Body of pancreas (tissue), 4 donors: ENCODE results near the gene TUFM. TPM values are rescaled to one million over a fixed set of nuclear protein-coding genes. Genes with fewer than 3 reads are reported as not detected.
"Not testable (repeated sequence)": the region's sequence is repeated elsewhere in the genome, so short reads cannot be mapped to it uniquely, and the experiment has no call there.

Source experiments
- ATAC-seq: fragments of 150-250 bp; one replicate; pipeline ENCODE4 v1.9.1; 2016
- DNase-seq, 4 donors: peaks; one replicate each; pipeline ENCODE4 v3.0.0-alpha.2; 2019
- H3K27ac ChIP-seq, 4 donors: fragments of 200-600 bp; sonication (generic); 1 replicate in 3 of 4; 2 replicates in 1 of 4; pipeline versions ENCODE4 v1.5.1 to v1.6.1; 2016 to 2019; ENCODE audit warnings: mild to moderate bottlenecking in 1 of 4, mixed read lengths in 1 of 4, moderate library complexity in 1 of 4
- H3K27me3 ChIP-seq, 2 donors: fragments of 200-600 bp; sonication (generic); one replicate each; pipeline ENCODE4 v1.6.0; 2016; ENCODE audit warnings: mild to moderate bottlenecking in 1 of 2
- H3K36me3 ChIP-seq, 2 donors: fragments of 200-600 bp; sonication (generic); replicated peaks in 1 of 2; 2 replicates each; pipeline ENCODE4 v1.5.1; 2016; ENCODE audit warnings: low read depth in 2 of 2; ENCODE audit not compliant: insufficient read depth in 1 of 2
- H3K4me1 ChIP-seq: fragments of 200-600 bp; sonication (generic); one replicate; pipeline ENCODE4 v1.6.0; 2016
- H3K4me3 ChIP-seq, 2 donors: fragments of 200-600 bp; sonication (generic); 1 replicate in 1 of 2; 2 replicates in 1 of 2; pipeline ENCODE4 v1.5.1; 2016 to 2019
- H3K9me3 ChIP-seq, 3 donors: fragments of 200-600 bp; sonication (generic); 1 replicate in 2 of 3; 2 replicates in 1 of 3; pipeline ENCODE4 v1.5.1; 2016
- WGBS, 2 donors: methylation state at CpG; one replicate each; pipeline ENCODE4 v1.1.5; 2017; 5-methylcytosine and 5-hydroxymethylcytosine counted together
- intact Hi-C: fragments of 100-400 bp; cut with DNase I; formaldehyde crosslinking; loops from one replicate; pipeline ENCODE4 v1.15.1; 2023
- microRNA-seq, 2 donors: library from miRNA; unstranded; fragments of <30 nt; microRNA quantifications; one replicate each; pipeline ENCODE4, GENCODE V29; 2016; ENCODE audit warnings: borderline number of aligned reads in 2 of 2, borderline replicate concordance in 2 of 2
- small RNA-seq: library from RNA; depleted of rRNA; stranded (forward); fragments of <200 nt; gene quantifications from one replicate; pipeline ENCODE3, GENCODE V24; 2016
- total RNA-seq, 2 donors: library from RNA; depleted of rRNA; stranded (reverse); fragments of >200 nt; gene quantifications; one replicate each; pipeline ENCODE4 v1.1.0, GENCODE V29; 2016
- TF ChIP-seq, protein P1 (sequence below), 7 experiments: fragments of 450-650 bp in 4 of 7; fragments of 200-600 bp in 3 of 7; sonication (generic) in 3 of 7; IDR thresholded peaks; one replicate each; pipeline ENCODE4 v1.5.1; 2016 to 2019; ENCODE audit warnings: antibody characterized with exemption in 7 of 7

Gene TUFM
- total RNA-seq, 2 donors from 2014 or later: 93.4 to 103 TPM

DNA sequence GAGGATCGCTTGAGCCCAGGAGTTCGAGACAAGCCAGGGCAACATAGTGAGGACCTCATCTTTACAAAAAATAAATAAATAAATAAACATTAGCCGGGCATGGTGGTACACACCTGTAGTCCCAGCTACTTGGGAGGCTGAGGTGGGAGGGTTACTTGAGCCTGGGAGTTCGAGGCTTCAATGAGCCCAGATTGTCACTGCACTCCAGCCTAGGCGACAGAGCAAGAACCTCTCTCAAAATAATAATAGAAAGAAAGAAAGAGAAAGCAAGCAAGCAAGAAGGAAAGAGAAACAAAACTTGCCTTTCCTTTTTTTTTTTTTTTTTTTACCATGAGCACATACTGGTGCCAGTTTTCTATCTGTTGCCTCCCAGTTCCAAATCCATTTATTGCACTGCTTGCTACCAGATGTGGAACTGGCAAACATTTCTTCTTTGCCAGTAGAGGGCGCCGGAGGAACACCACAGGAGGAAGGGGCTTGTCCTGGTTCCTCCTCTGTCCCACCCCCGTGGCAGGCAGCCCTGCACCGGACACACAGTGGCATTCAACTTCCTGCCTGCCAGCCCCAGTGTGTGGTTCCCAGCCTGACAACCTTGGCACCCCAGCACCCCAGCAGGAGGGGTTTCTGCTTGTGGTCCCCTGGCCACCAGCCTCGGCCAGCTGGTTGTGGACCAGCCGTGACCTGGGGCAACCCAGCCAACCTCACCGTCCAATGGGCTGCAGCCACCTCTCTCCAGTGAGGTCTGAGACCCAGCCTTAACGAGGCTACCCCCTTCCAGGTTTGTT lies 43.7 kb downstream of the TUFM start:
- peak; percentile 61 to 86 (median 79) for DNase-seq
- TF ChIP-seq, protein P1, sequence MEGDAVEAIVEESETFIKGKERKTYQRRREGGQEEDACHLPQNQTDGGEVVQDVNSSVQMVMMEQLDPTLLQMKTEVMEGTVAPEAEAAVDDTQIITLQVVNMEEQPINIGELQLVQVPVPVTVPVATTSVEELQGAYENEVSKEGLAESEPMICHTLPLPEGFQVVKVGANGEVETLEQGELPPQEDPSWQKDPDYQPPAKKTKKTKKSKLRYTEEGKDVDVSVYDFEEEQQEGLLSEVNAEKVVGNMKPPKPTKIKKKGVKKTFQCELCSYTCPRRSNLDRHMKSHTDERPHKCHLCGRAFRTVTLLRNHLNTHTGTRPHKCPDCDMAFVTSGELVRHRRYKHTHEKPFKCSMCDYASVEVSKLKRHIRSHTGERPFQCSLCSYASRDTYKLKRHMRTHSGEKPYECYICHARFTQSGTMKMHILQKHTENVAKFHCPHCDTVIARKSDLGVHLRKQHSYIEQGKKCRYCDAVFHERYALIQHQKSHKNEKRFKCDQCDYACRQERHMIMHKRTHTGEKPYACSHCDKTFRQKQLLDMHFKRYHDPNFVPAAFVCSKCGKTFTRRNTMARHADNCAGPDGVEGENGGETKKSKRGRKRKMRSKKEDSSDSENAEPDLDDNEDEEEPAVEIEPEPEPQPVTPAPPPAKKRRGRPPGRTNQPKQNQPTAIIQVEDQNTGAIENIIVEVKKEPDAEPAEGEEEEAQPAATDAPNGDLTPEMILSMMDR (IDR thresholded peaks at IDR 0.05): peak in 6 of 7 experiments; percentile 33 to 64 (median 42)
- intact Hi-C loops, H3K27ac ChIP-seq, H3K27me3 ChIP-seq, H3K9me3 ChIP-seq, H3K36me3 ChIP-seq, H3K4me1 ChIP-seq, H3K4me3 ChIP-seq: not testable (repeated sequence)
- ATAC-seq: peak; percentile 91
- WGBS, 2 donors: 54% methylated on average over 3 of the region's 13 CpGs; no CpG with 5 or more reads in 1 of the 2 donors

Small RNA genes lying within 50 kb of the gene (microRNA-seq; reads per million reads assigned to microRNA genes)
- 0 reads per million in 2 donors for gene MIR4721

Small RNA genes lying within 50 kb of the gene (small RNA-seq; reads per million reads assigned to genes)
- not detected for gene RF00416

Other genes with a start within 250 kb of the TUFM start
- 1 to 10 TPM; 1.3 to 2.3 TPM for gene SULT1A2, start 249.3 kb downstream of the TUFM start, total RNA-seq
- 10 to 100 TPM; 26.7 to 35.6 TPM for gene SULT1A1, start 236.3 kb downstream of the TUFM start, total RNA-seq
- under 1 TPM in 1 of 2 donors, not detected in 1; 0.52 TPM for gene NPIPB8, start 208.3 kb downstream of the TUFM start, total RNA-seq
- gene EIF3C, start 134.9 kb downstream of the TUFM start, total RNA-seq: 100 to 1,000 TPM; 145 to 314 TPM
- gene NPIPB9, start 94.6 kb downstream of the TUFM start, total RNA-seq: 1 to 10 TPM in 1 of 2 donors, not detected in 1; 6.7 TPM
- gene ATXN2L, start 23.3 kb downstream of the TUFM start, total RNA-seq: 100 to 1,000 TPM in 1 of 2 donors, 10 to 100 TPM in 1; 40.2 to 129 TPM
- 10 to 100 TPM; 21.5 to 77.1 TPM for gene SH2B1, start 17.5 kb upstream of the TUFM start, total RNA-seq
- gene ATP2A1, start 32.1 kb upstream of the TUFM start, total RNA-seq: not detected
- gene RABEP2, start 78.9 kb upstream of the TUFM start, total RNA-seq: 100 to 1,000 TPM in 1 of 2 donors, 10 to 100 TPM in 1; 27.2 to 118 TPM
- gene CD19, start 85.6 kb upstream of the TUFM start, total RNA-seq: not detected
- gene NFATC2IP, start 104.6 kb upstream of the TUFM start, total RNA-seq: 10 to 100 TPM; 20.0 to 65.6 TPM
- 10 to 100 TPM; 11.2 to 23.1 TPM for gene SPNS1, start 128.4 kb upstream of the TUFM start, total RNA-seq
- 1 to 10 TPM; 1.6 to 4.7 TPM for gene LAT, start 138.7 kb upstream of the TUFM start, total RNA-seq